ENCODE data around the gene LRRFIP1.
A peak's percentile ranks its signal among the peaks of the same experiment; 100 is the strongest.

The LRRFIP1 gene, protein sequence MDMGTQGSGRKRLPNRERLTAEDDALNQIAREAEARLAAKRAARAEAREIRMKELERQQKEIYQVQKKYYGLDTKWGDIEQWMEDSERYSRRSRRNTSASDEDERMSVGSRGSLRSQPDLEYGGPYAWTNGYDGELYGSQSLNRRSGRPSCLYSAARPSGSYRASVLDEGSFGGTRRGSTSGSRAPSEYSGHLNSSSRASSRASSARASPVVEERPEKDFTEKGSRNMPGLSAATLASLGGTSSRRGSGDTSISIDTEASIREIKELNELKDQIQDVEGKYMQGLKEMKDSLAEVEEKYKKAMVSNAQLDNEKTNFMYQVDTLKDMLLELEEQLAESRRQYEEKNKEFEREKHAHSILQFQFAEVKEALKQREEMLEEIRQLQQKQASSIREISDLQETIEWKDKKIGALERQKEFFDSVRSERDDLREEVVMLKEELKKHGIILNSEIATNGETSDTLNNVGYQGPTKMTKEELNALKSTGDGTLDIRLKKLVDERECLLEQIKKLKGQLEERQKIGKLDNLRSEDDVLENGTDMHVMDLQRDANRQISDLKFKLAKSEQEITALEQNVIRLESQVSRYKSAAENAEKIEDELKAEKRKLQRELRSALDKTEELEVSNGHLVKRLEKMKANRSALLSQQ

GRCh38 chr2:237627441-237628246 is at the start of gene LRRFIP1:
Gene LRRFIP1, plus strand, starts transcription at chr2:237627587. Its CDS starts 58 bp downstream, at chr2:237627645.
- DNase-seq (ENCODE audit: low read depth), result no peak
- TF ChIP-seq, protein P1, sequence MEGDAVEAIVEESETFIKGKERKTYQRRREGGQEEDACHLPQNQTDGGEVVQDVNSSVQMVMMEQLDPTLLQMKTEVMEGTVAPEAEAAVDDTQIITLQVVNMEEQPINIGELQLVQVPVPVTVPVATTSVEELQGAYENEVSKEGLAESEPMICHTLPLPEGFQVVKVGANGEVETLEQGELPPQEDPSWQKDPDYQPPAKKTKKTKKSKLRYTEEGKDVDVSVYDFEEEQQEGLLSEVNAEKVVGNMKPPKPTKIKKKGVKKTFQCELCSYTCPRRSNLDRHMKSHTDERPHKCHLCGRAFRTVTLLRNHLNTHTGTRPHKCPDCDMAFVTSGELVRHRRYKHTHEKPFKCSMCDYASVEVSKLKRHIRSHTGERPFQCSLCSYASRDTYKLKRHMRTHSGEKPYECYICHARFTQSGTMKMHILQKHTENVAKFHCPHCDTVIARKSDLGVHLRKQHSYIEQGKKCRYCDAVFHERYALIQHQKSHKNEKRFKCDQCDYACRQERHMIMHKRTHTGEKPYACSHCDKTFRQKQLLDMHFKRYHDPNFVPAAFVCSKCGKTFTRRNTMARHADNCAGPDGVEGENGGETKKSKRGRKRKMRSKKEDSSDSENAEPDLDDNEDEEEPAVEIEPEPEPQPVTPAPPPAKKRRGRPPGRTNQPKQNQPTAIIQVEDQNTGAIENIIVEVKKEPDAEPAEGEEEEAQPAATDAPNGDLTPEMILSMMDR (conservative IDR thresholded peaks at IDR 0.05; ENCODE audit: low read length), result no peak
- peak within 1 kb of the TSS; percentile 73 for H3K4me3 ChIP-seq (ENCODE audit: low read length)

- no peak for DNase-seq (ENCODE audit: low read depth)
- TF ChIP-seq, protein P1 (conservative IDR thresholded peaks at IDR 0.05; ENCODE audit: low read length), result no peak
- H3K4me3 ChIP-seq (ENCODE audit: low read length), result no peak overlapping the region
Observed at GRCh38 chr2:237577956-237578870, 49.2 kb upstream of the LRRFIP1 start.

DNA sequence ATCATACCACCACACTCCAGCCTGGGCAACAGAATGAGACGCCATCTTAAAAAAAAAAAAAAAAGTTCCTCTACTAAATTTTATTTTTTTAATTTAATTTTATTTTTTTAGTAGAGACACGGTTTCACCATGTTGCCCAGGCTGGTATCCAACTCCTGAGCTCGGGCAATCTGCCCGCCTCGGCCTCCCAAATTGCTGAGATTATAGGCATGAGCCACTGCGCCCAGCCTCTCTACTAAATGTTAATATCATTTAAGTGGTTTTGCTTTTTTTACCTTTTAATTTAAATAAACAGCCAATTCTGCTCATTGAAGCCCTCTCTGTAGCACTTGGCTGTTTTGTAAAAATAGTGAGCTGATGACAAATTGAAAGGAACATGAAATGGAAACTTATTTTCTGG is 46.1 kb upstream of the LRRFIP1 start:
- TF ChIP-seq, protein P1 (conservative IDR thresholded peaks at IDR 0.05; ENCODE audit: low read length), result no peak
- no peak overlapping the region for H3K4me3 ChIP-seq (ENCODE audit: low read length)

DNA sequence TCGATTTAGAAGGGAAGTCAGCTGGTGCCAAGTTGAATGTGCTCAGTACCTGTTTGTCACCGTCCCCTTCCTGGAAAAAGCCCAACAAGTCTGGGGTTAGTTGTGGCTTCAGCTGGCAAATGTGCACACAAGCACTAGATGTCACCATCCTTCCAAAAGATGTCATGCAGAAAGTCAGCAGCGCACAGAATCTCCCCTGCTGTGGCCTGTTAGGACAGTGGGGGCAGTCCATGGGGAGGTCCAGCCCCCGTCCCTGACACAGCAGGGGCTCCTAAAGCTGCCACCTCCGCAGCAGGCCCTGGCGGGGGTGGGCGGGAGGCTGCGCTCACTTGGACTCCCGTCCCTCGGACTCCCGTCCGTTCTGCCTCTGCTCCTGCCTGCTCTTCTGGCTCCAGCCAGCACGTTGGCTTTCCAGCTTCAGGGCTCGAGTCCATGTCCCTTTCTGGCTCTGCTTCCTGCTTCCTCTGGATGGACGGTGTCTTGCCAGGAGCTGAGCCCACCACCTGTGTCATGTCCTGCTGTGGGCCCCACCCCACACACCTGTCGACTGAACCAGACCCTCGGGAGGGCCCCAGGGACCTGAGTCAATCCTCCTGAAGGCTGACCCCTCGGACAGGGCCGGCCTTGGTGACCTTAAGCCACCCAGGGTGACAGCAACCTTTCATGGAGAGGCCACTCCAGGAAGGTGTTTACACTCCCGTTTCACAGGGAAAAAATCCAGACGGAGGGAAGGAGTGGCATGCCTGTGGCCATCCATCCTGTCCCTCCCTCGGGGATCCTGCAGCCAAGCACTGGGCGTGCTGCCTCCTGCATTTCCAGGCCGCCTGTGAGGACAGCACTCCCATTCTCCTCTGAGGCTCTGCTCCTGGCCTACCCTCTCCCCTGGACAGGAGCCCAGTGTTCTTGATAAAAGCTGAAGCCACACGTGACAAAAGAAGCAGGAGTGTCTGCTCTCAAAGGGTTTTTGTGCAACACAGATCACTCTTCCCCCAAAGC is 45.3 kb upstream of the LRRFIP1 start:
- TF ChIP-seq, protein P1 (conservative IDR thresholded peaks at IDR 0.05; ENCODE audit: low read length), result peak; percentile 62
- DNase-seq (ENCODE audit: low read depth), result peak; percentile 72
- peak overlapping the region; percentile 34 for H3K4me3 ChIP-seq (ENCODE audit: low read length)

More for the DNA sequence above, 46.1 kb upstream of the LRRFIP1 start:
- DNase-seq (ENCODE audit: low read depth), result no peak

GRCh38 chr2:237583385-237584295 is 43.7 kb upstream of the LRRFIP1 start:
- TF ChIP-seq, protein P1 (conservative IDR thresholded peaks at IDR 0.05; ENCODE audit: low read length), result no peak
- H3K4me3 ChIP-seq (ENCODE audit: low read length), result no peak overlapping the region
- no peak for DNase-seq (ENCODE audit: low read depth)
